BJ (cell line): ENCODE data around the gene RPS6KA2. TPM values are rescaled to one million over a fixed set of nuclear protein-coding genes. Genes with fewer than 3 reads are reported as not detected.

Experiments used
- CTCF ChIA-PET: fragments of 350-600 bp; formaldehyde crosslinking; extraction: SDS; loops from one replicate; lab custom pipeline; 2021; ENCODE audit warnings: antibody characterized with exemption, inconsistent platforms; lab: Yijun Ruan, JAX
- POLR2A ChIA-PET: fragments of 300-600 bp; sonication (Branson Sonifier 250); formaldehyde crosslinking; extraction: SDS; loops from one replicate; lab custom pipeline; 2021; ENCODE audit warnings: antibody characterized with exemption; lab: Charles Lee
- DNase-seq: peaks from one replicate; pipeline ENCODE4 v3.0.0-alpha.2; 2011; ENCODE audit warnings: low read depth
- H3K27me3 ChIP-seq: 2 replicates; pipeline ENCODE4 v1.6.0; 2011; ENCODE audit warnings: low read length; ENCODE audit not compliant: control insufficient read depth, insufficient read depth
- H3K36me3 ChIP-seq: 2 replicates; pipeline ENCODE4 v1.5.1; 2011; ENCODE audit warnings: low read length; ENCODE audit not compliant: control insufficient read depth, insufficient read depth
- H3K4me3 ChIP-seq: 2 replicates; pipeline ENCODE4 v1.5.1; 2011; ENCODE audit warnings: low read depth, mild to moderate bottlenecking, control low read depth, low read length
- polyA plus RNA-seq: library from polyadenylated mRNA; depleted of rRNA; stranded (reverse); fragments of >200 nt; gene quantifications from 2 replicates; pipeline ENCODE4 v1.2.3, GENCODE V29; 2011
- TF ChIP-seq, protein P1 (sequence below): IDR thresholded peaks from 2 replicates; pipeline ENCODE4 v1.5.1; 2011; ENCODE audit warnings: low read depth, mild to moderate bottlenecking, control low read depth, inconsistent platforms, low read length, moderate library complexity; ENCODE audit not compliant: insufficient read depth

Gene RPS6KA2
- polyA plus RNA-seq, 1 experiment = 80.8 TPM

DNA sequence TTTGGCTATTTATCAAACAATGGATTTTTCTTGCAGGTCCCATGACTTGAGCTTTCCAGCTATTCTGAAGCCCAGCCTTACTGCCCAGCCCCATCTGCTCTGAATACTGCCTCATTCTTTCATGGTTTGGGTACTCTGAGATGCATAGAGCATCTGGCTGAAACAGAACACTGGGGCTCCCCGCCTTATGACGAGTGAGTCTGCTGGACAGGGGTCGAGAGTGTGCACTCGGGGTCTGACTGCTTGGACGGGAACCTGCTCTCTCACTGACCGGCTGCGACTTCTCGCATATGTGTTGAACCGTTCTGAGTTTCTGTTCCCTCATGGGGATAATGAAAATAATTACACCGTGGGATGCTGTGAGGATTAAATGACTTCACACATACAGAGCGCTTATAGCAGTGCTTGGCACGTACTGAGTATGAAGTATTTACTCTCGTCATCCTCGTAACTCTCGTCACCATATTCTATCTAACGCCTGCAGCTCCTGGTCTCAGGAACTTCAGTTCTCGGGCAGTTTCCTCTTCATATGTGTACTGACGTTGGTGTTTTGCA is 184.8 kb downstream of the RPS6KA2 start:
- TF ChIP-seq, protein P1, sequence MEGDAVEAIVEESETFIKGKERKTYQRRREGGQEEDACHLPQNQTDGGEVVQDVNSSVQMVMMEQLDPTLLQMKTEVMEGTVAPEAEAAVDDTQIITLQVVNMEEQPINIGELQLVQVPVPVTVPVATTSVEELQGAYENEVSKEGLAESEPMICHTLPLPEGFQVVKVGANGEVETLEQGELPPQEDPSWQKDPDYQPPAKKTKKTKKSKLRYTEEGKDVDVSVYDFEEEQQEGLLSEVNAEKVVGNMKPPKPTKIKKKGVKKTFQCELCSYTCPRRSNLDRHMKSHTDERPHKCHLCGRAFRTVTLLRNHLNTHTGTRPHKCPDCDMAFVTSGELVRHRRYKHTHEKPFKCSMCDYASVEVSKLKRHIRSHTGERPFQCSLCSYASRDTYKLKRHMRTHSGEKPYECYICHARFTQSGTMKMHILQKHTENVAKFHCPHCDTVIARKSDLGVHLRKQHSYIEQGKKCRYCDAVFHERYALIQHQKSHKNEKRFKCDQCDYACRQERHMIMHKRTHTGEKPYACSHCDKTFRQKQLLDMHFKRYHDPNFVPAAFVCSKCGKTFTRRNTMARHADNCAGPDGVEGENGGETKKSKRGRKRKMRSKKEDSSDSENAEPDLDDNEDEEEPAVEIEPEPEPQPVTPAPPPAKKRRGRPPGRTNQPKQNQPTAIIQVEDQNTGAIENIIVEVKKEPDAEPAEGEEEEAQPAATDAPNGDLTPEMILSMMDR = no peak
- Histone ChIP-seq H3K4me3 (no peak overlapping the region), H3K27me3 (no peaks in the 10 kb centered on the region), H3K36me3 (peaks cover 1% of the 10 kb centered on the region)
- POLR2A ChIA-PET = no interaction called here
- CTCF ChIA-PET = no interaction called here
- DNase-seq = no peak

DNA sequence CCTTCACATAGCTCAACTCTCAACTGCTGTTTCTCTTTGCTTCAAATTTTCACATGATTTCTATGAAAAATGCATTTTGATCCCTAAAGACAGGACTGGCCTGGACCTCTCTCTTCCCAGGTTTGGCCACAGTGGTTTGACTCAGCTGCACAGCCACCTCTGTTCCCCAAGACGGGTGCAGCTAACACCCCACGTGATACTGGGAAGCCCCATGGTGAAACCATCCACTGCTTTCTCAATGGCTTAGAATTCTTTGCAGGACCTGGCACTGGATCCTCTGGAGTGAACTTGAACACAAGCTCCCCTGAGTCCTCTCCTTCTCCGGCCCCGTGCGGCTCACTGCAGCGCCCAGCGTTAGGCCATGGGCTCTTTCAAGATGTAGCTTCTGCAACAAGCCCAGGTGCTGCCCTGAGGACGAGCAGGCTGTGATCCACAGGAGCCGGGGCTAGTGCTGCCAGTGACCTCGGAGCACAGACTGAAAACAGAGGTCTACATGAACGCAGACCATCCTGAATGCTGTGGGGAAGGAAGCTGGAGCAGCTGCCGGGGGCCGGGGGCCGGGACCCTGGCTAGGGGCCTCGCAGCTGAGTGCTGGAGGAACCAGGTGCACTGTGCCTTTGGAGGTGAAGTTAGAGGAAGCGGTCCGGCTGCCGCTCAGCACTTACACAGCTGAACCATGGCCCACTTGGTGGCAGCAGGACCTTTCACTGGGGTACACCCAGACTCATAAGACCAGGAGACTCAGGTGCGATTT is 185.5 kb downstream of the RPS6KA2 start:
- TF ChIP-seq, protein P1 = no peak
- no peaks in the 10 kb centered on the region for H3K27me3 ChIP-seq
- peaks cover 1% of the 10 kb centered on the region for H3K36me3 ChIP-seq
- POLR2A ChIA-PET = no interaction called here
- DNase-seq = no peak
- no peak overlapping the region for H3K4me3 ChIP-seq
- CTCF ChIA-PET = no interaction called here

DNA sequence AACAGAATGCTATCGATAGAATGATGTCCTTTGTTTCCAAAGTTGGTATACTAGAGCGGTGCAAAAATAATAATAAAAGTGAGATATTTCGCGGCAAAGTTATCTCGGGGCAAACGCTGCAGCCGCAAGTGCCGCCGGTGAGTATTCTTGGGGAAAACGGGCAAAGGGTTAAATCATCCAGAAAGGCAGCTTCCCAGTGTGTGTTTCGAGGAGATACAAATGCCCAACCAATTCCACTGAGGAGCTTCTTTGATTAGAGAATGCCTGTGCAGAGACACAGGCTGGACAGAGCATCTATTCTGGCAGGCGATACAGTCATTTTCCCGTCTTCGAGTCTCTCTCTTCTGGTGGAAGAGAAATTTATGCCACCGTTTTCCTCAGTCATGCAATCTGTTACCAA is 186.3 kb downstream of the RPS6KA2 start:
- CTCF ChIA-PET = no interaction called here
- POLR2A ChIA-PET = no interaction called here
- Histone ChIP-seq H3K27me3 (no peaks in the 10 kb centered on the region), H3K4me3 (no peak overlapping the region), H3K36me3 (peaks cover 1% of the 10 kb centered on the region)
- DNase-seq = no peak
- TF ChIP-seq, protein P1 = no peak

DNA sequence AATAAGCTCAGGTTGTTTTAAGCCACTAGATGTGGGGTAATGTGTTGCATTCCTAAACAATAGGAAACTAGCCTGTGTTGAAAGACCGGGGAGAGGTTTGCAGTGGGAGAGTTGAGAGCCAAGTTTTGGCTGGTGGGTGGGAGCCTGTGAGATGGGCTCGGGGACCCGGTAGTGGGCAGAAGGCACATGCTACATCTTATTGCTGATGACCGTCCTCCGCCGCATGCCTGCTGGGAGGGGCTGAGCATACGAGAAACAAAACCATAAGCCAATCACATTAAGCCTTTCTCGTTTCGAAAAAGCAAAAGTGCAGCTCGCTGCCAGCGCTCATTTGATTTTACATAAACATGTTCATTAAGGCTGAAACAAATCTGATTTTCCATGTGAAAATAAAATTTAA is 186.9 kb downstream of the RPS6KA2 start:
- Histone ChIP-seq H3K36me3 (peaks cover 1% of the 10 kb centered on the region), H3K4me3 (no peak overlapping the region), H3K27me3 (no peaks in the 10 kb centered on the region)
- DNase-seq = no peak
- TF ChIP-seq, protein P1 = no peak
- POLR2A ChIA-PET = no interaction called here
- CTCF ChIA-PET = no interaction called here

DNA sequence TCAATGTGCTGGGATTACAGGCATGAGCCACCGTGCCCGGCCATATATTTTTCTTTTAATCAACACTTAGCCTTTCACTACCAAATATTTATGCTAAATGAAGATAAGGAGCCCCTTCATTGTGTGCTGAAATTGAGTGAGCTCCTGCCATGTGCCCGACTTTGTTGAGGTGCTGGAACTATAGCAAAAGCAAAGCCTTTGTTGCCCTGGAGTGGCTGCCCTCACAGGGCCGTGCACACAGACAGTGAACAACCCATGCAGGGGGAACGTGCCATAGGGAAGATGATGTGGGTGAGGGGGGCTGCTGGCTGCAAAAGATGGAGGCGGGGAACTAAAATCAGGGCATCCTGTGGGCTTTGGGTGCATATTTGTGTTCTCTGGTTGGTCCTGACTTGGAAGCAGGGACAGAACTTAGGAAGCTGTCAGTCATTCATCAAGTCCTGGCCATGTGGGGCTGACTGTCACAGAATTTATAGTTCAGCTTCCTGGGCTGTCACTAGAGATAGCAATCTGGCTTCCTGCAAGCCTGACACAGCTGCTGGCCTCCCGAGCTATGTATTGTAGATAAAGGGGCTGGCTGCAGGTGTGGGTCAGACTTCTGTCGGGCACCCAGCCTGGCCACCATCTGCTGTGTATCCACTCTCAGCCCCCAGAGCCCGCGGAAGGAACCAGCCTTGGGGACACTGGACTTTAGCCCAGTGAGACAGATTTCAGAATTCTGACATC is 187.5 kb downstream of the RPS6KA2 start:
- DNase-seq = no peak
- ChIA-PET POLR2A (no interaction called here), CTCF (no interaction called here)
- peaks cover 1% of the 10 kb centered on the region for H3K36me3 ChIP-seq
- no peak overlapping the region for H3K4me3 ChIP-seq
- TF ChIP-seq, protein P1 = no peak
- no peaks in the 10 kb centered on the region for H3K27me3 ChIP-seq
